C4-2B (cell line): ENCODE results near the gene EPHB2.

Experiments used
- CTCF ChIP-seq: fragments of 450-650 bp; conservative IDR thresholded peaks from 2 replicates; pipeline ENCODE4 v1.5.1; 2017; ENCODE audit warnings: mild to moderate bottlenecking
- ZFX ChIP-seq: fragments of 450-650 bp; IDR thresholded peaks from 2 replicates; pipeline ENCODE4 v1.6.1; 2017

DNA sequence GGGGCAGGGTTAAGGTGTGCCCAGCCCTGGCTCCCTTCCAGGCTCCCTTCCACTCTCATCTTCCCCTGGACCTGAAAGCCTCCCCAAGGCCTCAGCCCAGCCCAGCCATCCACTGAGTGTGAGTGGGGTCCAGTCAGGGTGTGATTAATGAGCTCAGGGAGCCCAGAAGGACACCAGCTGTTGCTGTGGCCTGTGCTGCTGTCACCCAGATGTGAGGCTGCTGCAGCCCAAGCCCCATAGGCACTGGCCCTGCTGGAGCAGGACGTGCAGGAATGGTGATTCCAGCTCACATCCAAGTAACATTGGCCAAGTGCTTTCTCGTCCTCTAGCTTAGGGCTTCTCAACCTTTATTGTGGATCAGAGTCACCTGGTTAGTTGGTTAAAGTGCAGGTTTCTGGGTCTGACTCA is 77.6 kb downstream of the EPHB2 start:
- TF ChIP-seq CTCF: no peak
- TF ChIP-seq ZFX: no peak
